ENCODE data around the gene SLC38A4. TPM values are rescaled to one million over a fixed set of nuclear protein-coding genes. Genes with fewer than 3 reads are reported as not detected.

Gene SLC38A4
- total RNA-seq, 2 donors from 2014 or later: 1.3 to 5.6 TPM

GRCh38 chr12:46832130-46832704 lies 6.4 kb upstream of the SLC38A4 start:
- no peak for DNase-seq (ENCODE audit: low spot score)
- no peaks in the 10 kb centered on the region for H3K27me3 ChIP-seq (replicated peaks; ENCODE audit: insufficient read depth)
- no peaks in the 10 kb centered on the region for H3K9me3 ChIP-seq
- H3K27ac ChIP-seq: no peak overlapping the region
- no peaks in the 10 kb centered on the region for H3K36me3 ChIP-seq
- H3K4me1 ChIP-seq (replicated peaks): no peaks in the 10 kb centered on the region
- no peak for TF ChIP-seq CTCF (IDR thresholded peaks at IDR 0.05)
- TF ChIP-seq POLR2AphosphoS5 (IDR thresholded peaks at IDR 0.05): no peak
- no peak for TF ChIP-seq POLR2A (IDR thresholded peaks at IDR 0.05)
- intact Hi-C loops (cut with DNase I): no loop called here
- peak overlapping the region in 1 of 2 donors; percentile 26 for H3K4me3 ChIP-seq
- WGBS: 49% methylated on average over 16 of the region's 16 CpGs

GRCh38 chr12:46831335-46832129 lies 5.7 kb upstream of the SLC38A4 start:
- peak; percentile 9 for DNase-seq (ENCODE audit: low spot score)
- H3K4me1 ChIP-seq (replicated peaks): no peaks in the 10 kb centered on the region
- no peak for TF ChIP-seq CTCF (IDR thresholded peaks at IDR 0.05)
- TF ChIP-seq POLR2AphosphoS5 (IDR thresholded peaks at IDR 0.05): no peak
- TF ChIP-seq POLR2A (IDR thresholded peaks at IDR 0.05): no peak
- intact Hi-C loops (cut with DNase I): no loop called here
- H3K9me3 ChIP-seq: no peaks in the 10 kb centered on the region
- H3K27ac ChIP-seq: no peak overlapping the region
- no peaks in the 10 kb centered on the region for H3K36me3 ChIP-seq
- WGBS: 2% methylated on average over 53 of the region's 53 CpGs
- no peaks in the 10 kb centered on the region for H3K27me3 ChIP-seq (replicated peaks; ENCODE audit: insufficient read depth)
- H3K4me3 ChIP-seq: peak overlapping the region; percentile 21 to 26

GRCh38 chr12:46830731-46831334 lies 5.0 kb upstream of the SLC38A4 start:
- Histone ChIP-seq H3K9me3 (no peaks in the 10 kb centered on the region), H3K4me1 (replicated peaks) (no peaks in the 10 kb centered on the region), H3K36me3 (no peaks in the 10 kb centered on the region), H3K27me3 (replicated peaks; ENCODE audit: insufficient read depth) (no peaks in the 10 kb centered on the region), H3K4me3 (peak overlapping the region; percentile 21 to 26), H3K27ac (no peak overlapping the region)
- TF ChIP-seq CTCF (IDR thresholded peaks at IDR 0.05): no peak
- no peak for TF ChIP-seq POLR2AphosphoS5 (IDR thresholded peaks at IDR 0.05)
- TF ChIP-seq POLR2A (IDR thresholded peaks at IDR 0.05): no peak
- WGBS: 7% methylated on average over 28 of the region's 28 CpGs
- intact Hi-C loops (cut with DNase I): no loop called here
- peak; percentile 6 for DNase-seq (ENCODE audit: low spot score)

GRCh38 chr12:46824709-46825108 lies 1.1 kb downstream of the SLC38A4 start:
- no peaks in the 10 kb centered on the region for H3K9me3 ChIP-seq
- 95% methylated on average over 2 of the region's 2 CpGs for WGBS
- no peaks in the 10 kb centered on the region for H3K4me1 ChIP-seq (replicated peaks)
- DNase-seq (ENCODE audit: low spot score): no peak
- H3K27me3 ChIP-seq (replicated peaks; ENCODE audit: insufficient read depth): no peaks in the 10 kb centered on the region
- no peaks in the 10 kb centered on the region for H3K36me3 ChIP-seq
- no peak overlapping the region for H3K27ac ChIP-seq
- TF ChIP-seq CTCF (IDR thresholded peaks at IDR 0.05) (no peak), POLR2AphosphoS5 (IDR thresholded peaks at IDR 0.05) (no peak), POLR2A (IDR thresholded peaks at IDR 0.05) (no peak)
- H3K4me3 ChIP-seq: no peak overlapping the region
- intact Hi-C loops (cut with DNase I): no loop called here
